Chondrocyte (in vitro differentiated cells): ENCODE results near the gene ARHGAP6. TPM values are rescaled to one million over a fixed set of nuclear protein-coding genes. Genes with fewer than 3 reads are reported as not detected.
"Not testable (repeated sequence)": the region's sequence is repeated elsewhere in the genome, so short reads cannot be mapped to it uniquely, and the experiment has no call there.

Source experiments
- DNase-seq: peaks from one replicate; pipeline ENCODE4 v3.0.0; 2021; ENCODE audit warnings: mixed read lengths, low spot score
- H3K27ac Mint-ChIP-seq: one replicate; pipeline ENCODE4 v1.8.0; 2021; ENCODE audit warnings: mild to moderate bottlenecking, moderate library complexity, mixed read lengths; ENCODE audit not compliant: unreplicated experiment
- H3K27me3 Mint-ChIP-seq: 2 replicates; pipeline ENCODE4 v1.8.0; 2021; ENCODE audit warnings: low read depth, mixed read lengths
- H3K36me3 Mint-ChIP-seq: 2 replicates; pipeline ENCODE4 v1.8.0; 2021; ENCODE audit warnings: low read depth, mixed read lengths
- H3K4me1 Mint-ChIP-seq: 2 replicates; pipeline ENCODE4 v1.8.0; 2021; ENCODE audit warnings: low read depth, mild to moderate bottlenecking, mixed read lengths
- H3K4me3 Mint-ChIP-seq: one replicate; pipeline ENCODE4 v1.8.0; 2021; ENCODE audit warnings: mild to moderate bottlenecking, moderate library complexity, mixed read lengths; ENCODE audit not compliant: unreplicated experiment
- H3K9me3 Mint-ChIP-seq: 2 replicates; pipeline ENCODE4 v1.8.0; 2021; ENCODE audit warnings: low read depth, mixed read lengths
- CTCF ChIP-seq: fragments of 200-600 bp; sonication (generic); IDR thresholded peaks from 2 replicates; pipeline ENCODE4 v1.5.0; 2021; ENCODE audit warnings: antibody characterized with exemption, mild to moderate bottlenecking, moderate library complexity
- total RNA-seq: library from RNA; stranded (reverse); gene quantifications from 3 replicates; pipeline ENCODE4 v1.2.1, GENCODE V29; 2021

The ARHGAP6 gene
- total RNA-seq, 1 donor from 2014 or later = 1.5 TPM

GRCh38 chrX:11125060-11125459 lies 540.7 kb downstream of the ARHGAP6 start:
- no peak for DNase-seq
- H3K27ac Mint-ChIP-seq = no peak overlapping the region
- H3K27me3 Mint-ChIP-seq = no peaks in the 10 kb centered on the region
- no peaks in the 10 kb centered on the region for H3K4me1 Mint-ChIP-seq
- TF ChIP-seq CTCF = no peak
- H3K4me3 Mint-ChIP-seq = no peak overlapping the region
- peaks cover 5% of the 10 kb centered on the region for H3K9me3 Mint-ChIP-seq
- H3K36me3 Mint-ChIP-seq = peaks cover 11% of the 10 kb centered on the region

- no peak for DNase-seq
- no peaks in the 10 kb centered on the region for H3K27me3 Mint-ChIP-seq
- H3K27ac Mint-ChIP-seq = no peak overlapping the region
- peaks cover 5% of the 10 kb centered on the region for H3K9me3 Mint-ChIP-seq
- H3K36me3 Mint-ChIP-seq = peaks cover 15% of the 10 kb centered on the region
- no peaks in the 10 kb centered on the region for H3K4me1 Mint-ChIP-seq
- no peak overlapping the region for H3K4me3 Mint-ChIP-seq
- TF ChIP-seq CTCF = no peak
These were observed 541.6 kb downstream of the ARHGAP6 start for GRCh38 chrX:11124112-11124511.

GRCh38 chrX:11123087-11123486 lies 542.6 kb downstream of the ARHGAP6 start:
- not testable (repeated sequence) for H3K27me3 Mint-ChIP-seq, DNase-seq, H3K4me1 Mint-ChIP-seq, H3K4me3 Mint-ChIP-seq, H3K9me3 Mint-ChIP-seq, H3K27ac Mint-ChIP-seq
- peaks cover 16% of the 10 kb centered on the region for H3K36me3 Mint-ChIP-seq

- H3K36me3 Mint-ChIP-seq = peaks cover 21% of the 10 kb centered on the region
- H3K27me3 Mint-ChIP-seq = no peaks in the 10 kb centered on the region
- no peaks in the 10 kb centered on the region for H3K9me3 Mint-ChIP-seq
- TF ChIP-seq CTCF = no peak
- no peak for DNase-seq
- no peak overlapping the region for H3K27ac Mint-ChIP-seq
- H3K4me1 Mint-ChIP-seq = peaks cover 5% of the 10 kb centered on the region
- no peak overlapping the region for H3K4me3 Mint-ChIP-seq
These were observed 546.3 kb downstream of the ARHGAP6 start for GRCh38 chrX:11119313-11119943.

GRCh38 chrX:11117745-11118144 lies 548.0 kb downstream of the ARHGAP6 start:
- Mint-ChIP-seq H3K9me3 (no peaks in the 10 kb centered on the region), H3K4me3 (no peak overlapping the region), H3K27me3 (no peaks in the 10 kb centered on the region), H3K36me3 (peaks cover 21% of the 10 kb centered on the region), H3K4me1 (peaks cover 19% of the 10 kb centered on the region), H3K27ac (no peak overlapping the region)
- no peak for DNase-seq
- no peak for TF ChIP-seq CTCF

GRCh38 chrX:11113731-11114130 lies 552.0 kb downstream of the ARHGAP6 start:
- H3K27ac Mint-ChIP-seq = peak overlapping the region; percentile 85
- peak overlapping the region; percentile 31 for H3K4me3 Mint-ChIP-seq
- H3K4me1 Mint-ChIP-seq = peaks cover 34% of the 10 kb centered on the region
- DNase-seq = no peak
- H3K27me3 Mint-ChIP-seq = no peaks in the 10 kb centered on the region
- H3K9me3 Mint-ChIP-seq = no peaks in the 10 kb centered on the region
- TF ChIP-seq CTCF = no peak
- H3K36me3 Mint-ChIP-seq = peaks cover 8% of the 10 kb centered on the region
